Body of pancreas (tissue), 4 donors: ENCODE data around the gene CACNG3.

ENCODE experiments used
- POLR2A ChIP-seq, 3 donors: fragments of 450-650 bp; IDR thresholded peaks; one replicate each; pipeline ENCODE4 v1.6.1; 2016; ENCODE audit warnings: antibody characterized with exemption in 3 of 3, mild to moderate bottlenecking in 2 of 3
- TF ChIP-seq, protein P1 (sequence below), 7 experiments: fragments of 450-650 bp in 4 of 7; fragments of 200-600 bp in 3 of 7; sonication (generic) in 3 of 7; IDR thresholded peaks; one replicate each; pipeline ENCODE4 v1.5.1; 2016 to 2019; ENCODE audit warnings: antibody characterized with exemption in 7 of 7

DNA sequence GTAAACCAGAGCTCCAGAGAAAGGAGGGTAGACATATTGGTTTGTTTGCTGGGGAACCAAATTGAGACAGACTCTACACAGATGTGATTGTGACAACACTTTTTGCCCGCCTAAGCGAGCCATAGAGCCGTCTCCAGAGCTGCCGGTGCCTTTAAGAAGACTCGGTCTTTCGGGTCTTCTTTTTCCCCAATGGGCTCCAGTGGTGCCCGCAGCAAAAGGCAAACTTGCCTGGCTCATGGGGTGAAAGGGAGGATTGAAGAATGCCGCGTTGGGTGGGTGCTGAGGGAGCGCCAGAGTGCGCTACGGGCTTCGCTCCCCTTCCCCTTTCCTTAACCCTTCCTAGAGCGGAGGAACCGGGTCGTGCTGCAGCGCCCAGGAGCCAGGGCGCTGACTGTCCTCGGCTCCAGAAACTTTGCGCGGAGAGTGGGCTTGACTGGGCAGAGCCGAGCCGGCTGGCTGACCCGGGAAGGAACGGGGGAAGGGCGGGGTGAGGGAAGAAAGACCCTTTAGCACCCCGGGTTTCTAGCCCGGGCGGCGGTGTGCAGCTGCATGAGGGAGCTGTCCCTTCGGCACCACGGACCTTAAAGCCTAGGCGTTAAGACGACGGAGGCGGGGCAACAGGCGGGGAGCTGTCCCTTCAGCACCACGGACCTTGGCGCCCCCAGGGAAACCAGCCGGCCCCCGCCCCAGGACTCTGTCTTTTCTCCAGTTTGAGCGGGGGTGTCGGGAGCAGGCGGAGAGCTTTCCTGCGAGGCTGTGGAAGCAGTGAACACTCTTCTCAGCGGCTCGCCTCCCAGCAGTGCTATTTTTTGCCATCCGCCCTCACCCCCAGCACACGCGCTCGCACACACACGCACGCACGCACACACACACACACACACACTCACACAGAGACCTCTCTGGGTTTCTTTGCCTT, at the start of gene CACNG3:
- no peak for TF ChIP-seq POLR2A (IDR thresholded peaks at IDR 0.05)
- TF ChIP-seq, protein P1, sequence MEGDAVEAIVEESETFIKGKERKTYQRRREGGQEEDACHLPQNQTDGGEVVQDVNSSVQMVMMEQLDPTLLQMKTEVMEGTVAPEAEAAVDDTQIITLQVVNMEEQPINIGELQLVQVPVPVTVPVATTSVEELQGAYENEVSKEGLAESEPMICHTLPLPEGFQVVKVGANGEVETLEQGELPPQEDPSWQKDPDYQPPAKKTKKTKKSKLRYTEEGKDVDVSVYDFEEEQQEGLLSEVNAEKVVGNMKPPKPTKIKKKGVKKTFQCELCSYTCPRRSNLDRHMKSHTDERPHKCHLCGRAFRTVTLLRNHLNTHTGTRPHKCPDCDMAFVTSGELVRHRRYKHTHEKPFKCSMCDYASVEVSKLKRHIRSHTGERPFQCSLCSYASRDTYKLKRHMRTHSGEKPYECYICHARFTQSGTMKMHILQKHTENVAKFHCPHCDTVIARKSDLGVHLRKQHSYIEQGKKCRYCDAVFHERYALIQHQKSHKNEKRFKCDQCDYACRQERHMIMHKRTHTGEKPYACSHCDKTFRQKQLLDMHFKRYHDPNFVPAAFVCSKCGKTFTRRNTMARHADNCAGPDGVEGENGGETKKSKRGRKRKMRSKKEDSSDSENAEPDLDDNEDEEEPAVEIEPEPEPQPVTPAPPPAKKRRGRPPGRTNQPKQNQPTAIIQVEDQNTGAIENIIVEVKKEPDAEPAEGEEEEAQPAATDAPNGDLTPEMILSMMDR (IDR thresholded peaks at IDR 0.05) = no peak
